Measurements from ENCODE around the gene SPO11.

GRCh38 chr20:57320358-57320757 is 9.2 kb upstream of the SPO11 start:
- TF ChIP-seq POLR2A (IDR thresholded peaks at IDR 0.05) = no peak
- TF ChIP-seq CTCF (IDR thresholded peaks at IDR 0.05) = no peak

All from Peyer's patch (tissue), 4 donors.